Left ventricle myocardium inferior (tissue), 1 donor: ENCODE data around the gene TSPAN18. TPM values are rescaled to one million over a fixed set of nuclear protein-coding genes. Genes with fewer than 3 reads are reported as not detected.

Source experiments
- DNase-seq: peaks from one replicate; pipeline ENCODE4 v3.0.0-alpha.2; 2020
- H3K27ac ChIP-seq: fragments of 200-600 bp; replicated peaks from 2 replicates; pipeline ENCODE4 v1.8.0; 2021
- H3K27me3 ChIP-seq: fragments of 200-600 bp; 2 replicates; pipeline ENCODE4 v1.8.0; 2021; ENCODE audit warnings: low read depth
- H3K36me3 ChIP-seq: fragments of 200-600 bp; 2 replicates; pipeline ENCODE4 v1.8.0; 2021
- H3K4me1 ChIP-seq: fragments of 200-600 bp; 2 replicates; pipeline ENCODE4 v1.8.0; 2021
- H3K4me3 ChIP-seq: fragments of 200-600 bp; 2 replicates; pipeline ENCODE4 v1.8.0; 2021; ENCODE audit warnings: mild to moderate bottlenecking, moderate library complexity
- H3K9me3 ChIP-seq: fragments of 200-600 bp; replicated peaks from 2 replicates; pipeline ENCODE4 v1.8.0; 2021
- CTCF ChIP-seq: fragments of 200-600 bp; IDR thresholded peaks from 2 replicates; pipeline ENCODE4 v1.8.0; 2021; ENCODE audit warnings: antibody characterized with exemption, mild to moderate bottlenecking, borderline replicate concordance
- intact Hi-C: fragments of 100-400 bp; cut with micrococcal nuclease; formaldehyde crosslinking; loops from one replicate; pipeline ENCODE4 v1.11.0; 2022
- total RNA-seq: library from RNA; stranded (reverse); fragmentation: NEBNext Ultra II Directional; extraction: Animal tissue kit (Norgen Biotek cat#: 25700); gene quantifications from one replicate; pipeline ENCODE4 v1.2.1, GENCODE V29; 2021
- donor health status: DM: no; HTN: yes; CAD: no; lungs with severe emphysema.

TSPAN18 gene
- total RNA-seq, 1 donor from 2014 or later, result 129 TPM

DNA sequence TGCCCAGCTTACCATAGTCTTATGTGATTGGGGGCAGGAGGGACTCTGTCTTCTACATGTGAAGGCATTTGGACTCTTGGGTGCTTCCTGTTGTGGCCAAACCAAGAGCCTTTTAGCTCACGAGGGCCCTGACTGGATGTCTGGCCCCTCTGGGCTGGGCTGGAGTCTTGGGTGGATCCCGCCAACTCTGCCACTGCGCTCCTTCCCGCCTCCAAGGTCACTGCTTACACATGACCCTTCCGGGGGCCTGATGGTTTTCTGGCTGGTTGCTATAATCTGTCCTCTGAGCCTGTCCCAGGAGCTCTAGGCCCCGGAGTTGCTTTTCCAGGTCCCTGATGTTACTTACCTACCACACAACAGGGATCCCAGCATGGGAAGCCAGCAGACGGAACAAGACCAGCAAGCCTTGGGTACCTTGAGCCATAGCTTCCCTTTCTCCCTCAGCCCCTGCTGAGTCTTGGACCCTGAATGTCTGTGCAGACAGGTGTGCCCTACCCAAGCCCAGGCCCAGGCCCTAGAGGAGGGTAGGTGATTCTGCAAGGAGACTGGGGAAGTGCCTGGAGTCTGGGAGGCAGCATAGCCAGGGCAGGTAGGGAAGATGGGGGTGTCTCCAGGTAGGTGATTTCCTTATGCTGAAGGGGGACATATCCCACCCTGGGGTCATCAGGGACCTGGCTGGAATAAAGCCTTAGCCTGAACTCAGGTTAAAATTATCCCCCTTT is 100.3 kb downstream of the TSPAN18 start:
- peak overlapping the region; percentile 27 for H3K27ac ChIP-seq
- H3K9me3 ChIP-seq, result peaks cover 5% of the 10 kb centered on the region
- intact Hi-C loops, result no loop called here
- H3K4me3 ChIP-seq, result no peak overlapping the region
- no peaks in the 10 kb centered on the region for H3K27me3 ChIP-seq
- H3K4me1 ChIP-seq, result peaks cover 57% of the 10 kb centered on the region
- no peaks in the 10 kb centered on the region for H3K36me3 ChIP-seq
- no peak for DNase-seq
- no peak for TF ChIP-seq CTCF

DNA sequence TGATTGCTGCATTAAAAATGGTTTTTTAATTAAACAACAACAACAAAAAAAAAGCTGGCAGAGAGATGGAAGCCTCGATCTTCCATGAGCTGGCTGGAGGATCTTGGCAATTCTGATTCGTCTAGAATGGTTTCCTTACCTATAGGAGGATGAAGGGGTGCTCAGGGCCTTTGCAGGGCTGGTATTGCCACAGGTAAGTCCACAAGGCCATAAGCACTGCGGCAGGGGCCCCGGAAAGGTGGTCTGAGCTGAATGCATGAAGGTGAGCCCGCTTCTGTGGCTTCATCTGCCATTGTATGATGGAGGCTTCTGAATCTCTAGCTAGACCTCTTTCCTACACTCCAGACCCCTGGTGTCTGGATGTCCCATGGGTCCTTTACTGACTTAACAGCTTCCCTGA is 101.5 kb downstream of the TSPAN18 start:
- Histone ChIP-seq H3K4me3 (no peak overlapping the region), H3K36me3 (no peaks in the 10 kb centered on the region), H3K27me3 (no peaks in the 10 kb centered on the region), H3K27ac (no peak overlapping the region), H3K4me1 (peaks cover 57% of the 10 kb centered on the region), H3K9me3 (no peaks in the 10 kb centered on the region)
- DNase-seq, result no peak
- TF ChIP-seq CTCF, result no peak
- intact Hi-C loops, result no loop called here

DNA sequence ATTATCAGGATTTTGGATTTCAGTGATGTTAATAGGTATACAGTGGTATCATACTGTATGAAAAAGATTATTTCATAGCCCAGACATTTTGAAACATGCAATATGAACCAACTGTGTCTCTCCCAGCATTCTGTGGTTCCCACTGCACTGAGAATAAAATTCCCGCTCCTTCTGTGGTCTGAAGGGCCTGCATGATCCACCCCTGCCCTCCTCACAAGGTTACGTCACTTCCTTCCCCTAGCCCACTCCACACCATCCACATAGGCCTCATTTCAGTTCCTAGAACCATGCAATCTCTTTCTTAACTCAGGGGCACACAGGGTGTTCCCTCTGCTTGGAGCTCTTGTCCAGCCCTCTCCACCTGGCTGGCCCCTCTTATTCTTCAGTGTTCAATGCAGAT is 103.1 kb downstream of the TSPAN18 start:
- peaks cover 57% of the 10 kb centered on the region for H3K4me1 ChIP-seq
- no peak overlapping the region for H3K4me3 ChIP-seq
- no peak for DNase-seq
- intact Hi-C loops, result no loop called here
- no peaks in the 10 kb centered on the region for H3K36me3 ChIP-seq
- H3K27me3 ChIP-seq, result no peaks in the 10 kb centered on the region
- no peaks in the 10 kb centered on the region for H3K9me3 ChIP-seq
- H3K27ac ChIP-seq, result no peak overlapping the region
- TF ChIP-seq CTCF, result no peak

- intact Hi-C loops, result no loop called here
- H3K36me3 ChIP-seq, result no peaks in the 10 kb centered on the region
- no peaks in the 10 kb centered on the region for H3K27me3 ChIP-seq
- no peak for DNase-seq
- no peak for TF ChIP-seq CTCF
- H3K27ac ChIP-seq, result no peak overlapping the region
- peaks cover 58% of the 10 kb centered on the region for H3K4me1 ChIP-seq
- no peaks in the 10 kb centered on the region for H3K9me3 ChIP-seq
- no peak overlapping the region for H3K4me3 ChIP-seq
These were observed 105.0 kb downstream of the TSPAN18 start for GRCh38 chr11:44831605-44832394.

DNA sequence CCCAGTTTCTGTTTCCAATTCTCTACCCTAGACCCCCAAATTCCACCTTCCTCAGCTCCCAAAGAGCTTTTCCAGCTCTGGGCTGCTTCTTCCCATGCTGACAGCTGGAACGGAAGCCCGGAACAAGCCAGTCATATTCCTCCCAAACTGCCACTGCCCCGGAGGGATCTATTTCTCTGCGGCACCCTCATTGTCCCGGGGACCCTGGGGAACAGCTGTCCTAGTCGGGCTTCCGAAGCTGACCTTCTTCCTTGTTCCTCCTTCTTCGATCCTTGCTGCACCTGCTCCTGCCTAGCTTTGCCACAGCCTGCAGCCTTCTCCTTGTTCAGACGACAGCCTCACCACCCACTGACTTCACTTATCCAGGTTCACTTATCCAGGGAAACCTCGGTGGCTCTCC is 105.7 kb downstream of the TSPAN18 start:
- Histone ChIP-seq H3K4me3 (no peak overlapping the region), H3K27ac (no peak overlapping the region), H3K27me3 (no peaks in the 10 kb centered on the region), H3K4me1 (peaks cover 52% of the 10 kb centered on the region), H3K9me3 (no peaks in the 10 kb centered on the region), H3K36me3 (no peaks in the 10 kb centered on the region)
- no peak for DNase-seq
- intact Hi-C loops, result no loop called here
- TF ChIP-seq CTCF, result no peak
